ENCODE measurements around the gene OR1I1. TPM values are rescaled to one million over a fixed set of nuclear protein-coding genes. Genes with fewer than 3 reads are reported as not detected.

Gene OR1I1
- polyA plus RNA-seq, 2 of the 4 experiments (the other 2 are of a cell fraction): not detected

DNA sequence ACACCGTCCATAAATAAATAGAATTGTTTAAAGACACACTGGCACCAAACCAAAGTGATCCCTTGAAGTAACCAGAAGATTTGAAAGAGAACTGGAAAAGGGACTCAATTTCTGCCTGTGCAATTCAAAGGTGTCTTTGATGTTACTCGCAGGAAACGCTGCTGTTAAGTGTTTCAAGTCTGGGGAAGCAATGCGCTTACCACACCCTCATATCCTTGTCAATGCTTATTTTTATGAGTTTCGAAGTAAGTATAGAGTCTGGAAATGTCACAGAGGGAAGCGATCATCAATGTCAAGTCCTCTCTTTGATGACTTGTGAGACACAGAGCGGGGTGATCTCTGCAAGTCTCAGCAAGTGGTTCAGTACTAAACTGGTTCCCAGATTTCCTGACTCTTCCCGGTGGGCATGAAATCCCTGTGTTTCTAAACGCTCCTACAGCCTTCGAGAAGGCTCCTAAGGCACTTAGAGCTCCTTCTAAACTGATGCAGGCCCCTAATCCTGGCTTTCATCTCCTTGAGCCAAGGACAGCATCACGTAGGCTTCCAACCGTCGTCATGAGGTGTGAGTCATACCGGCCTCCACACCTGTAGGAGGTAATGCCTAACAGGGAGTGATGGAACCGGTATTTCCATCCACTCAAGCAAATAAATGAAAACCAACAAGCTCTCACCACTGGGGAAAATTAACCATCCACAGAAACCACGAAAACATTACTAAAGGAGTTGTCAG, 48.0 kb downstream of the OR1I1 start:
- 0 out of 3 replicates have a peak, but pooled peaks cover 4% of the 10 kb centered on the region for H3K4me1 ChIP-seq
- 59% methylated on average over 16 of the region's 16 CpGs for WGBS (ENCODE audit: missing lambda C conversion rate)
- ChIA-PET CTCF (interaction anchor here (0.7 kb wide), 1 partner anchor 20 kb away, joined by 3 read pairs; no protein-coding TSS in a partner anchor), POLR2A (no interaction called here)
- no peak overlapping the region for H3K4me2 ChIP-seq
- TF ChIP-seq, protein P1, sequence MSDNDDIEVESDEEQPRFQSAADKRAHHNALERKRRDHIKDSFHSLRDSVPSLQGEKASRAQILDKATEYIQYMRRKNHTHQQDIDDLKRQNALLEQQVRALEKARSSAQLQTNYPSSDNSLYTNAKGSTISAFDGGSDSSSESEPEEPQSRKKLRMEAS (IDR thresholded peaks at IDR 0.05): no peak
- TF ChIP-seq, protein P2, sequence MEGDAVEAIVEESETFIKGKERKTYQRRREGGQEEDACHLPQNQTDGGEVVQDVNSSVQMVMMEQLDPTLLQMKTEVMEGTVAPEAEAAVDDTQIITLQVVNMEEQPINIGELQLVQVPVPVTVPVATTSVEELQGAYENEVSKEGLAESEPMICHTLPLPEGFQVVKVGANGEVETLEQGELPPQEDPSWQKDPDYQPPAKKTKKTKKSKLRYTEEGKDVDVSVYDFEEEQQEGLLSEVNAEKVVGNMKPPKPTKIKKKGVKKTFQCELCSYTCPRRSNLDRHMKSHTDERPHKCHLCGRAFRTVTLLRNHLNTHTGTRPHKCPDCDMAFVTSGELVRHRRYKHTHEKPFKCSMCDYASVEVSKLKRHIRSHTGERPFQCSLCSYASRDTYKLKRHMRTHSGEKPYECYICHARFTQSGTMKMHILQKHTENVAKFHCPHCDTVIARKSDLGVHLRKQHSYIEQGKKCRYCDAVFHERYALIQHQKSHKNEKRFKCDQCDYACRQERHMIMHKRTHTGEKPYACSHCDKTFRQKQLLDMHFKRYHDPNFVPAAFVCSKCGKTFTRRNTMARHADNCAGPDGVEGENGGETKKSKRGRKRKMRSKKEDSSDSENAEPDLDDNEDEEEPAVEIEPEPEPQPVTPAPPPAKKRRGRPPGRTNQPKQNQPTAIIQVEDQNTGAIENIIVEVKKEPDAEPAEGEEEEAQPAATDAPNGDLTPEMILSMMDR (IDR thresholded peaks at IDR 0.05): no peak
- H3K9me3 ChIP-seq: no peaks in the 10 kb centered on the region
- H3K27ac ChIP-seq: no peak overlapping the region
- H3K4me3 ChIP-seq: no peak overlapping the region
- FAIRE-seq (no peak), ATAC-seq (no peak), DNase-seq (ENCODE audit: low read depth in 1 of 2, low spot score in 1 of 2) (no peak)

DNA sequence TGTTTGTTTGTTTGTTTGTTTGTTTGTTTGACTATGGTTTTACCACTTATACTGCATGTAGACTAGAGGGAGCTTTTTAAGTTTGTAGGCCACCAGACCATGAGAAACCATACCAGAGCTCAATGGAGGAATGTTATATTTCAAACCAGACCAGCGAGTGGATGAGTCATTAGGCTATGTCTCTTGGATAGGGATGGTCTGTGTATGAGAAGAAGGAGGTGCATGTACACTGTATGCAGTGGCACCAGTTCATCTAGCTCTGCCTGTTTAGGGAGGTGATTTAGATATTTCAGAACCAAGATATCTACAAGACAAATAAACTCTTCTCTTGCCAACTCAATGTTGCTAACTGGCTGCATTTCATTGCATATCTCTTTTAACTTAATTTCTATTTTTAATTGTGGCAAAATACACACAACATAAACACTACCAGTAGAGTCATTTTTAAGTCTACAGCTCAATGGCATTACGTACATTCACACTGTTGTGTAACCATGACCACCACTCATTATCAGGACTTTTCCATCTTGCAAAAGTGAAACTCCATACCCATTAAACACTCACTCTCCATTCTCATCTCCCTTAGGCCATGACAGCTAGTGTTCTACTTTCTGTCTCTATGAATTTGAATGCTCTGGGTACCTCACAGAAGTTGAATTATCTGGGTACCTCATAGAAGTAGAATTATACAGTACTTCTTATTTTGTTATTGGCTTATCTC, 54.4 kb downstream of the OR1I1 start:
- Histone ChIP-seq H3K9me3 (peaks cover 6% of the 10 kb centered on the region; the same call in 1 of the 3 replicates), H3K27ac (no peak overlapping the region), H3K4me2 (no peak overlapping the region), H3K4me1 (no peaks in the 10 kb centered on the region), H3K4me3 (no peak overlapping the region)
- WGBS (ENCODE audit: missing lambda C conversion rate): 27% methylated on average over 2 of the region's 2 CpGs
- ChIA-PET POLR2A (no interaction called here), CTCF (interaction anchor here (1.3 kb wide), 1 partner anchor 37 kb away, joined by 3 read pairs; no protein-coding TSS in a partner anchor)
- FAIRE-seq (no peak), DNase-seq (ENCODE audit: low read depth in 1 of 2, low spot score in 1 of 2) (no peak), ATAC-seq (no peak)
- TF ChIP-seq ZFP36 (IDR thresholded peaks at IDR 0.05; ENCODE audit: borderline replicate concordance, partially characterized antibody) (no peak), FOSL2 (IDR thresholded peaks at IDR 0.05) (no peak), FOSL2 (CRISPR knock-in tag; IDR thresholded peaks at IDR 0.05) (0 out of 2 replicates have a peak, but pooled peaks have one; percentile 16), ZC3H11A (IDR thresholded peaks at IDR 0.05) (no peak)

DNA sequence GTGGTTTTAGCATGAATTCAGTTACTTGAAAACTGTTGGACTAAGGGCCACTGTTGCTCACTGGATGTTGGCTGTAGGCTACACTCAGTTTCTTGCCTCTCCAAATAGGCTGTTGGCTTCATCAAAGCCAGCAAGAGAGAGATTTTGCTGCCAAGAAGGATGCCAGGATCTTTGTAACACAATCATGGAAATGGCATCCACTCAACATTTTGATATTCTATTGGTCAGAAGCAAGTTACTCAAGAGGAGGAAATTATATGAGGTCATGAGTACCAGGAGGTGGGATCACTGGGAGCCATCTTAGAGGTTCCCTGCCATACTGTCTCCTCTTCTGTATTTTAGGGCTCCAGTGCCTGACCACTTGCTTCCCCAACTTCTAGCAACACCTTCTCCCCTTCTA, 55.8 kb downstream of the OR1I1 start:
- no peak for TF ChIP-seq CBX8 (IDR thresholded peaks at IDR 0.05)
- TF ChIP-seq, protein P3, sequence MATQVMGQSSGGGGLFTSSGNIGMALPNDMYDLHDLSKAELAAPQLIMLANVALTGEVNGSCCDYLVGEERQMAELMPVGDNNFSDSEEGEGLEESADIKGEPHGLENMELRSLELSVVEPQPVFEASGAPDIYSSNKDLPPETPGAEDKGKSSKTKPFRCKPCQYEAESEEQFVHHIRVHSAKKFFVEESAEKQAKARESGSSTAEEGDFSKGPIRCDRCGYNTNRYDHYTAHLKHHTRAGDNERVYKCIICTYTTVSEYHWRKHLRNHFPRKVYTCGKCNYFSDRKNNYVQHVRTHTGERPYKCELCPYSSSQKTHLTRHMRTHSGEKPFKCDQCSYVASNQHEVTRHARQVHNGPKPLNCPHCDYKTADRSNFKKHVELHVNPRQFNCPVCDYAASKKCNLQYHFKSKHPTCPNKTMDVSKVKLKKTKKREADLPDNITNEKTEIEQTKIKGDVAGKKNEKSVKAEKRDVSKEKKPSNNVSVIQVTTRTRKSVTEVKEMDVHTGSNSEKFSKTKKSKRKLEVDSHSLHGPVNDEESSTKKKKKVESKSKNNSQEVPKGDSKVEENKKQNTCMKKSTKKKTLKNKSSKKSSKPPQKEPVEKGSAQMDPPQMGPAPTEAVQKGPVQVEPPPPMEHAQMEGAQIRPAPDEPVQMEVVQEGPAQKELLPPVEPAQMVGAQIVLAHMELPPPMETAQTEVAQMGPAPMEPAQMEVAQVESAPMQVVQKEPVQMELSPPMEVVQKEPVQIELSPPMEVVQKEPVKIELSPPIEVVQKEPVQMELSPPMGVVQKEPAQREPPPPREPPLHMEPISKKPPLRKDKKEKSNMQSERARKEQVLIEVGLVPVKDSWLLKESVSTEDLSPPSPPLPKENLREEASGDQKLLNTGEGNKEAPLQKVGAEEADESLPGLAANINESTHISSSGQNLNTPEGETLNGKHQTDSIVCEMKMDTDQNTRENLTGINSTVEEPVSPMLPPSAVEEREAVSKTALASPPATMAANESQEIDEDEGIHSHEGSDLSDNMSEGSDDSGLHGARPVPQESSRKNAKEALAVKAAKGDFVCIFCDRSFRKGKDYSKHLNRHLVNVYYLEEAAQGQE (IDR thresholded peaks at IDR 0.05): no peak
- TF ChIP-seq MAZ (IDR thresholded peaks at IDR 0.05; ENCODE audit: borderline replicate concordance, low read depth, low read length): no peak
- TF ChIP-seq FOSL2 (IDR thresholded peaks at IDR 0.05): no peak
- no peak for TF ChIP-seq FOSL2 (CRISPR knock-in tag; IDR thresholded peaks at IDR 0.05)
- no peak for TF ChIP-seq ZFP36 (IDR thresholded peaks at IDR 0.05; ENCODE audit: borderline replicate concordance, partially characterized antibody)
- TF ChIP-seq, protein P4, sequence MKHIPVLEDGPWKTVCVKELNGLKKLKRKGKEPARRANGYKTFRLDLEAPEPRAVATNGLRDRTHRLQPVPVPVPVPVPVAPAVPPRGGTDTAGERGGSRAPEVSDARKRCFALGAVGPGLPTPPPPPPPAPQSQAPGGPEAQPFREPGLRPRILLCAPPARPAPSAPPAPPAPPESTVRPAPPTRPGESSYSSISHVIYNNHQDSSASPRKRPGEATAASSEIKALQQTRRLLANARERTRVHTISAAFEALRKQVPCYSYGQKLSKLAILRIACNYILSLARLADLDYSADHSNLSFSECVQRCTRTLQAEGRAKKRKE (CRISPR knock-in tag; IDR thresholded peaks at IDR 0.05; ENCODE audit: low read depth): no peak
- no peak for TF ChIP-seq NPAS2 (CRISPR knock-in tag; IDR thresholded peaks at IDR 0.05; ENCODE audit: borderline replicate concordance)
- TF ChIP-seq ESRRA (IDR thresholded peaks at IDR 0.05; ENCODE audit: borderline replicate concordance, low read length): no peak
- TF ChIP-seq KDM5A (IDR thresholded peaks at IDR 0.05): no peak
- TF ChIP-seq HEYL (CRISPR knock-in tag; IDR thresholded peaks at IDR 0.05): no peak
- TF ChIP-seq, protein P5, sequence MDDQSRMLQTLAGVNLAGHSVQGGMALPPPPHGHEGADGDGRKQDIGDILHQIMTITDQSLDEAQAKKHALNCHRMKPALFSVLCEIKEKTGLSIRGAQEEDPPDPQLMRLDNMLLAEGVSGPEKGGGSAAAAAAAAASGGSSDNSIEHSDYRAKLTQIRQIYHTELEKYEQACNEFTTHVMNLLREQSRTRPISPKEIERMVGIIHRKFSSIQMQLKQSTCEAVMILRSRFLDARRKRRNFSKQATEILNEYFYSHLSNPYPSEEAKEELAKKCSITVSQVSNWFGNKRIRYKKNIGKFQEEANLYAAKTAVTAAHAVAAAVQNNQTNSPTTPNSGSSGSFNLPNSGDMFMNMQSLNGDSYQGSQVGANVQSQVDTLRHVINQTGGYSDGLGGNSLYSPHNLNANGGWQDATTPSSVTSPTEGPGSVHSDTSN (IDR thresholded peaks at IDR 0.05): no peak
- no peak for TF ChIP-seq POLR2A (IDR thresholded peaks at IDR 0.05; ENCODE audit: low read length)
- TF ChIP-seq FOXS1 (CRISPR knock-in tag; IDR thresholded peaks at IDR 0.05): no peak
- TF ChIP-seq ZC3H11A (IDR thresholded peaks at IDR 0.05): no peak
- TF ChIP-seq RFX5 (IDR thresholded peaks at IDR 0.05): no peak
- TF ChIP-seq FOSB (CRISPR knock-in tag; IDR thresholded peaks at IDR 0.05): no peak
- no peak for TF ChIP-seq RNF2 (IDR thresholded peaks at IDR 0.05; ENCODE audit: borderline replicate concordance, low read depth)
- TF ChIP-seq JUNB (IDR thresholded peaks at IDR 0.05): no peak
- no peak for TF ChIP-seq HOXB13 (CRISPR knock-in tag; IDR thresholded peaks at IDR 0.05; ENCODE audit: low read depth)
- no peak for TF ChIP-seq RARB (CRISPR knock-in tag; IDR thresholded peaks at IDR 0.05)
- no peak for ATAC-seq
- ChIA-PET POLR2A (no interaction called here), CTCF (interaction anchor here (0.6 to 1.3 kb wide), 3 partner anchors 45 to 1044 kb away, joined by 3 read pairs; no protein-coding TSS in a partner anchor)
- H3K4me1 ChIP-seq: no peaks in the 10 kb centered on the region
- H3K4me3 ChIP-seq: no peak overlapping the region
- H3K9me3 ChIP-seq: peaks cover 6% of the 10 kb centered on the region; the same call in 1 of the 3 replicates
- no peak overlapping the region for H3K27ac ChIP-seq
- no peak overlapping the region for H3K4me2 ChIP-seq
- DNase-seq (ENCODE audit: low read depth in 1 of 2, low spot score in 1 of 2): no peak
- FAIRE-seq: no peak

All from A549 (cell line).